ENCODE results near the gene LCE5A.

DNA sequence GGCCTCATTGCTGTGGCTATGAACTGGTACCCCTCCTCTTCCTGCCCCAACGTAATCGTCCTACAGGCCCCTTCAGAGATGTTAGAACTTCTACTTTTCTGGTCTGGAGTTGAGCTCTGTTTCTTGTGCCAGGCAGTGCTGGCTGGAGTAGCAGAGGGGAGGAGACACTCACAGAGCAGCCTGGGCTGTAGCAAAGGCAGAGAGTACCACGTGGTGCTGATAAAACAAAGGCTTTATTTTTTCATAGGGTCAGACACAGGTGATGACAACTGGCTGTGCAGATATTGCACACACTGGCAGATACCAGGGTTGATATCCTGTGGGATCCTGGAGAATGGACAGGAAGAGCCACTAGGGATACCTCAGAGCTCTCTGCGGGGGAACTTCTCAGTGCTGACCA lies 26.9 kb downstream of the LCE5A start:
- TF ChIP-seq ZFP30 (CRISPR knock-in tag; IDR thresholded peaks at IDR 0.05) (no peak), RARB (CRISPR knock-in tag; IDR thresholded peaks at IDR 0.05) (no peak)

Measured in SK-N-SH treated with all-trans-retinoic acid at 6 μM for 48 hours (cell line).